ENCODE data around the gene ACOT9.
"Not testable (repeated sequence)": the region's sequence is repeated elsewhere in the genome, so short reads cannot be mapped to it uniquely, and the experiment has no call there.

The ACOT9 gene

DNA sequence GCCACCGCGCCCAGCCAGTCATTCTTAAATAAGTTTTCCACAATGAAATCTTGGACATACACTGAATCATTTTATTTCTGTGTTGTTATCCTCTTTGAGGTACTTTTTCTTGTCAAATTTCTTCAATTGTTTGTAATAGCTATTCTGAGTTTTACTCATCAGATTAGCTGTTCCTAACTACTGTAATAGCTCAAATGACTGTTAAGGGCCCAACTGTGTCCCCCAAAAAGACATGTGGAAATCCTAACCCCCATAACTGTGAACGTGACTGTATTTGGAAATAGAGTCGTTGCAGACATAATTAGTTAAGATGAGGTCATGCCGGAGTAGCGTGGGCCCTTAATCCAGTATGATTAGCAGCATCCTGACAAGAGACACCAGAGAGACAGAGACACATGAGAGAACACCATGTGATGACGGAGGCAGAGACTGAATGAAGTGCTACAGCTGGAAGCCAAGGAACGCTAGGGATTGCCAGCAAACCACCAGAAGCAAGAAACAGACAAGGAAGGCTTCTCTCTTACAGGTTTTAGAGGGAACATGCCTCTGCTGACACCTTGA lies 22.9 kb downstream of the ACOT9 start:
- in situ Hi-C loops (cut with MboI; ENCODE audit: low sequenced_read_pairs, unreplicated experiment) = no loop called here
- DNase-seq (ENCODE audit: low spot score) = no peak
- TF ChIP-seq, protein P1, sequence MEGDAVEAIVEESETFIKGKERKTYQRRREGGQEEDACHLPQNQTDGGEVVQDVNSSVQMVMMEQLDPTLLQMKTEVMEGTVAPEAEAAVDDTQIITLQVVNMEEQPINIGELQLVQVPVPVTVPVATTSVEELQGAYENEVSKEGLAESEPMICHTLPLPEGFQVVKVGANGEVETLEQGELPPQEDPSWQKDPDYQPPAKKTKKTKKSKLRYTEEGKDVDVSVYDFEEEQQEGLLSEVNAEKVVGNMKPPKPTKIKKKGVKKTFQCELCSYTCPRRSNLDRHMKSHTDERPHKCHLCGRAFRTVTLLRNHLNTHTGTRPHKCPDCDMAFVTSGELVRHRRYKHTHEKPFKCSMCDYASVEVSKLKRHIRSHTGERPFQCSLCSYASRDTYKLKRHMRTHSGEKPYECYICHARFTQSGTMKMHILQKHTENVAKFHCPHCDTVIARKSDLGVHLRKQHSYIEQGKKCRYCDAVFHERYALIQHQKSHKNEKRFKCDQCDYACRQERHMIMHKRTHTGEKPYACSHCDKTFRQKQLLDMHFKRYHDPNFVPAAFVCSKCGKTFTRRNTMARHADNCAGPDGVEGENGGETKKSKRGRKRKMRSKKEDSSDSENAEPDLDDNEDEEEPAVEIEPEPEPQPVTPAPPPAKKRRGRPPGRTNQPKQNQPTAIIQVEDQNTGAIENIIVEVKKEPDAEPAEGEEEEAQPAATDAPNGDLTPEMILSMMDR (IDR thresholded peaks at IDR 0.05; ENCODE audit: borderline replicate concordance, control extremely low read depth, extremely low read depth, insufficient read depth, missing control alignments) = no peak

DNA sequence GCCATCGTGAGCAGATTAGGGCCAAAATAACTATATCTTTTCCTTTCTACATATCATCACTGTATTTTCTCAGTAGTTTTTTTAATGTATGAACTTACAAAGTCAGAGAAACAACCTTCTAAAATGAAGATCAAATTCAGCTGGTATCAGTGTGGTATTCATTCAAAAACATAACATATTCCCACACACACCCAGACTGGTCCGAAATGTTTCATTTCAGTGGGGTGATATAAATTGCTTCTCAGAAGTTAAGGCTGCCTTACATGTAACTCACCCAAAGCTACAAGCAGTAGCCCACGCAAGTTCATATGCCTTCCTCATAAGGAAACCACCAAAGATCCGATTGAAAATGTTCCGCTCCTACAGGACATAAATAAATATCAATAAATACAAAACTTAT lies 37.8 kb downstream of the ACOT9 start:
- in situ Hi-C loops (cut with MboI; ENCODE audit: low sequenced_read_pairs, unreplicated experiment) = no loop called here
- TF ChIP-seq, protein P1 (IDR thresholded peaks at IDR 0.05; ENCODE audit: borderline replicate concordance, control extremely low read depth, extremely low read depth, insufficient read depth, missing control alignments) = no peak
- DNase-seq (ENCODE audit: low spot score) = no peak

DNA sequence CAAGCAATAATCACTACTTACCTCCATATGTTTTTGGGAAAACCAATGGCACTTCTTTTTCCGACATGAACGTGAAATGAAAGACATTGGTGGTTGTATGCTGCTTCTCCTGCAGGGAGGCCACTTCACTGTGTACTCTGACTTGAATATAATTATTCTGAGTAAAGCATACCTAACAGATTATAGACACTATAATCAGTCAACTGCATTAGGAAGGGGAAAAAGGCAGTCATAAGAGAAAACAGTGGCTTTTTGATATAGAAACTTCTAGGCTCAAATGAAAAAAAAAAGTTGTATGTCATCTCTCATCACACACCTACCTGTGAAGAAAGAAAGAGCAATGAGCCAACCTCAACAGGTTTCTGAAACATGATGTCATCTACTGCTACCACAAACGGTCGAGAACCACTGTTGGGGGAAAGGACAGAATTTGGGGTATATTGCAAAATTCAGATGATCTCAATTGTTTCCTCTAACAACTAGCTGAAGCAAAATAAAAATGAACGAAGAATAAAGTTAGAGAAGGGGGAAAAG lies 38.3 kb downstream of the ACOT9 start:
- DNase-seq (ENCODE audit: low spot score) = no peak
- in situ Hi-C loops (cut with MboI; ENCODE audit: low sequenced_read_pairs, unreplicated experiment) = no loop called here
- TF ChIP-seq, protein P1 (IDR thresholded peaks at IDR 0.05; ENCODE audit: borderline replicate concordance, control extremely low read depth, extremely low read depth, insufficient read depth, missing control alignments) = no peak

- TF ChIP-seq, protein P1 (IDR thresholded peaks at IDR 0.05; ENCODE audit: borderline replicate concordance, control extremely low read depth, extremely low read depth, insufficient read depth, missing control alignments) = no peak
- in situ Hi-C loops (cut with MboI; ENCODE audit: low sequenced_read_pairs, unreplicated experiment) = loop anchor here (25.0 kb wide), 1 partner anchor 538 kb away; no protein-coding TSS in a partner anchor
- DNase-seq (ENCODE audit: low spot score) = peak; percentile 46
These were observed 43.4 kb downstream of the ACOT9 start for GRCh38 chrX:23699636-23700194.

GRCh38 chrX:23694606-23695005 lies 48.5 kb downstream of the ACOT9 start:
- TF ChIP-seq, protein P1 (IDR thresholded peaks at IDR 0.05; ENCODE audit: borderline replicate concordance, control extremely low read depth, extremely low read depth, insufficient read depth, missing control alignments) = peak; percentile 66
- in situ Hi-C loops (cut with MboI; ENCODE audit: low sequenced_read_pairs, unreplicated experiment) = loop anchor here (5.0 to 25.0 kb wide), 2 partner anchors 208 to 543 kb away; no protein-coding TSS in a partner anchor
- peak; percentile 68 for DNase-seq (ENCODE audit: low spot score)

DNA sequence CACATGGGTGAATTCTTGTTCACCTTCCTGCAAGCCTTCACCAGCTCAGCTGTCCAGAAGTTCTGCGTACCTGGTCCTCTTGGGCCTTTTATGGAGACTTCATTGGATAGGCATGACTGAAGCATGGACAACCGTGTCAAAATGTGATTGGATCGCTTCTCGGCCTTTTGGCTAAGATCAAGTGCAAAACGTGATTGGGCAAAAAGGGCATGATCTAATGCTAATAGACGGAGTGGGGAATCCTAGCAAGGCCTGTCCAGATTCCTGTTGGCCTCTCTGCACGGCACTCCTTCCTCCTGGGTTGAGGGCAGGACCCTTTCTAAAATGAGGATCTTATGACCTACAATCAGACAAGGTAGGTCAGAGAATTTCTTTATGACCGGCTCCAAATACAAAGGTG lies 50.9 kb downstream of the ACOT9 start:
- DNase-seq (ENCODE audit: low spot score) = no peak
- TF ChIP-seq, protein P1 (IDR thresholded peaks at IDR 0.05; ENCODE audit: borderline replicate concordance, control extremely low read depth, extremely low read depth, insufficient read depth, missing control alignments) = no peak
- in situ Hi-C loops (cut with MboI; ENCODE audit: low sequenced_read_pairs, unreplicated experiment) = loop anchor here (5.0 to 25.0 kb wide), 2 partner anchors 210 to 545 kb away; no protein-coding TSS in a partner anchor

- not testable (repeated sequence) for DNase-seq (ENCODE audit: low spot score)
- in situ Hi-C loops (cut with MboI; ENCODE audit: low sequenced_read_pairs, unreplicated experiment) = loop anchor here (25.0 kb wide), 1 partner anchor 561 kb away; no protein-coding TSS in a partner anchor
These were observed 66.6 kb downstream of the ACOT9 start for GRCh38 chrX:23676486-23676885.
